NB4 (cell line): ENCODE results near the gene MSI2.

ENCODE experiments used
- CTCF ChIP-seq: IDR thresholded peaks from one replicate; pipeline ENCODE4 v1.5.1; 2012; ENCODE audit warnings: low read depth, low read length
- POLR2A ChIP-seq: IDR thresholded peaks from 2 replicates; pipeline ENCODE4 v1.6.1; 2011; ENCODE audit warnings: mild to moderate bottlenecking; ENCODE audit not compliant: insufficient read length; ENCODE audit errors: extremely low read depth

DNA sequence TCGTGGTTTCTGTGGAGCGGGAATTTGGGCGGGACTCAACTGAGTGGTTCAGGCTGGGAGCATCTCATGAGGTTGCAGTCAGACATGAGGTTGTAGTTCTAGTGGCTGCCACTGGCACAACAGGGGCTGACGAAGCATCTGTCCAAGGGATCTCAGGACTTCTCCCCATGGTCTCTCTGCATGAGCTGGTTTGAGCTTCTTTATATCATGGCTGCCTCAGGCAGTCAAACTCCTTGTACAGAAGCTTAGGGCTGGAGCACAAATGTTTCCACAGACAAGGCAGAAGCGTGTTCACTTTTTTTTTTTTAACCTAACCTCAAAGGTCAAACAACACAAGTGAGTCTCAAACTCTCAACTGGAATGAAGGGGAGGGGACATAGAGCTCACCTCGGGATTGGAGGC, 243.3 kb downstream of the MSI2 start:
- no peak for TF ChIP-seq CTCF
- no peak for TF ChIP-seq POLR2A
